HG02852 (cell line): ENCODE data around the gene CRYZL1.

Experiments used
- ATAC-seq: cut with Tn5 transposase; IDR thresholded peaks from one replicate; pipeline ENCODE4 v1.9.1; 2021; ENCODE audit warnings: mild to moderate bottlenecking, moderate library complexity; ENCODE audit not compliant: unreplicated experiment

CRYZL1 gene

GRCh38 chr21:33542640-33543504 is 98.7 kb downstream of the CRYZL1 start, which contains the start of gene SON:
Gene SON, plus strand, starts transcription at chr21:33543038. Its CDS starts 55 bp downstream, at chr21:33543093.
- ATAC-seq = peak; percentile 95

GRCh38 chr21:33541756-33542639 is 99.5 kb downstream of the CRYZL1 start, which contains the start of gene GART:
Gene GART, minus strand, starts transcription at chr21:33542117. Its CDS starts 2,802 bp downstream, at chr21:33539315.
- peak; percentile 47 for ATAC-seq

DNA sequence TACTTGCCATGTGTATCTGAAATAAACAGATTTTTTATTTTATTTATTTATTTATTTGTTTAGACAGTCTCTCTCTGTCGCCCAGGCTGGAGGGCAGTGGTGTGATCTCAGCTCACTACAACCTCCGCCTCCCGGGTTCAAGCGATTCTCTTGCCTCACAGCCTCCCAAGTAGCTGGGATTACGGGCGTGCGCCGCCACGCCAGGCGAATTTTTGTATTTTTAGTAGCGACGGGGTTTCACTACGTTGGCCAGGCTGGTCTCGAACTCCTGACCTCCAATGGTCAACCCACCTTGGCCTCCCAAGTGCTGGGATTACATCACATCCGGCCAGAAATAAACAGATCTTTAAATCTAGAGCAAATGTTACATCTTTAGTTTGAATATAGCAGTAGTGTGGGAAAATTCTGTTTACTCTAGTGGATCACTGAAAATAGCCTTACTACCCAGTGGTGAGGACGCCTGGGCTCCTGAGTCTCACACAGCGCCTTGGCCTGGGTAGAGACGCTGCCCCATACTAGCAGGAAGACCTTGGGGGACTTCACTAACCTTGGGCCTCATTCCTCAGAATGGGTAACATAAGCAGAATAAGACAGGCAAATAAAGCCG is 100.3 kb downstream of the CRYZL1 start:
- no peak for ATAC-seq

- no peak for ATAC-seq
These were observed 100.8 kb downstream of the CRYZL1 start for GRCh38 chr21:33540711-33541104.

- ATAC-seq = no peak
These were observed 101.9 kb downstream of the CRYZL1 start for GRCh38 chr21:33539616-33540015.
